ENCODE results near the gene NFRKB. TPM values are rescaled to one million over a fixed set of nuclear protein-coding genes. Genes with fewer than 3 reads are reported as not detected.

NFRKB gene
- polyA plus RNA-seq, 1 experiment: 12.7 TPM

DNA sequence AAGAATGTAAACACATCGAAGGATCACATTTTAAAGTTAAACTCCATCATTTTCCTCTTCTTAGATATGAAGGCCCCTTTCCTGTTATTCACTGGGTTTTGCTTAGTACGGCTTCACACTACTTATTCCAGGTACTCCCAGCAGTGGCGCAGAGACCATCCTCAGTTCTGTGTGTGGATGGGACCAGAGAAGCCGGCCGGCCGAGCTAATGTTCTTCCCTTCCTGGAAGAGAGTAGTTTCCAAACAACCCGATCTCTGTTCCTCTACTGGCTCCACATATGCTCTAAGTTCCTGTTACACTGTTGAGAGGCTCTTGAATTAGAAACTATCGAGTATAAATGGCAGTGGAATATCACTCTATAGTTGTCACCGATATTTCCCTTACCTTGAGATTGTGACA is 684 bp upstream of the NFRKB start:
- ChIA-PET CTCF (interaction anchor here (6.0 kb wide), 1 partner anchor 235 kb away, joined by 32 read pairs; no protein-coding TSS in a partner anchor), POLR2A (interaction anchor here (0.8 kb wide), 1 partner anchor 34 kb away, joined by 5 read pairs; no protein-coding TSS in a partner anchor)

DNA sequence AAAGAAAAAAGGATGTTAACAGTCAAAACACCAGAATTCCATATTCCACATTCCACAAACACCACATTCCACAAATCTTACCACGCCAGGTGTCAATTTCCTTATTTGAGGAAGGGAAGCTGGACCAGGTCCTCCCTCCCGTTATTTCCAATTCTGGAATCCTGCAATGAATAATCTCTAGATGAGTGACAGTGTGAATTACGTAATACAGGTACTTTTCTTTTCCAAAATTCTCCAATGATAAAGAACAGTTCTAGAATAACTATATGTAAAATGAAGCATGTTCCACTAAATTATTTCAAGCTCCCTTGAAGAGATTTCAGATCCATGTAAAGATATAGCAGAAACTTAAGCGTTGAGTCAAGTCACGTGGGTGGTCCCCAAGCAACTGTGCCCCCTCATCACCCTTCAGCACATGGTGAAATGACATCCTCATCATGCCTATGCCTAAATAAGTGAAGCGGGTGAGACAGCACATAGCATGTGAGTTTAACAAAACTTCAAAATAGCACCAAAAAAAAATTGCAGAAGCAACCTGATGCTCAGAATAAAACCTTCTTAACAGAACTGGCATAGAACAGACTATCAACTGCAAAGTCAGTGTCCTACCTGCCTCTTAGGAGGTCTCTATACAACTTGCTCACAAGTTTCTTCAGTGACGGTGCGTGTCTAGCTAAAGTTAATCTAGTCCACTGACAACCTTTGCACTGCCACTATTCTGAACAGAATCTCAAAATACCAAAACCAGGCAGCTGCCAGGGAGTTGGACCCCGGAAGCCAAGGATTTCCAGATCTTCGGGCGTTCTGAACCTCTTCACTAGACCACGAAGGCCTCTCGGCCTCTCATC is 876 bp downstream of the NFRKB start:
- H3K27me3 ChIP-seq (ENCODE audit: control insufficient read depth, insufficient read depth, low read length): no peaks in the 10 kb centered on the region
- H3K27ac ChIP-seq (ENCODE audit: low read depth, low read length): no peak overlapping the region
- peak overlapping the region; percentile 68 for H3K4me3 ChIP-seq (ENCODE audit: low read depth, low read length)
- no peaks in the 10 kb centered on the region; the same call in 1 of the 2 replicates for H3K9me3 ChIP-seq (ENCODE audit: control insufficient read depth, insufficient read depth, low read length)
- DNase-seq (ENCODE audit: low read depth, low spot score): no peak
- TF ChIP-seq, protein P1, sequence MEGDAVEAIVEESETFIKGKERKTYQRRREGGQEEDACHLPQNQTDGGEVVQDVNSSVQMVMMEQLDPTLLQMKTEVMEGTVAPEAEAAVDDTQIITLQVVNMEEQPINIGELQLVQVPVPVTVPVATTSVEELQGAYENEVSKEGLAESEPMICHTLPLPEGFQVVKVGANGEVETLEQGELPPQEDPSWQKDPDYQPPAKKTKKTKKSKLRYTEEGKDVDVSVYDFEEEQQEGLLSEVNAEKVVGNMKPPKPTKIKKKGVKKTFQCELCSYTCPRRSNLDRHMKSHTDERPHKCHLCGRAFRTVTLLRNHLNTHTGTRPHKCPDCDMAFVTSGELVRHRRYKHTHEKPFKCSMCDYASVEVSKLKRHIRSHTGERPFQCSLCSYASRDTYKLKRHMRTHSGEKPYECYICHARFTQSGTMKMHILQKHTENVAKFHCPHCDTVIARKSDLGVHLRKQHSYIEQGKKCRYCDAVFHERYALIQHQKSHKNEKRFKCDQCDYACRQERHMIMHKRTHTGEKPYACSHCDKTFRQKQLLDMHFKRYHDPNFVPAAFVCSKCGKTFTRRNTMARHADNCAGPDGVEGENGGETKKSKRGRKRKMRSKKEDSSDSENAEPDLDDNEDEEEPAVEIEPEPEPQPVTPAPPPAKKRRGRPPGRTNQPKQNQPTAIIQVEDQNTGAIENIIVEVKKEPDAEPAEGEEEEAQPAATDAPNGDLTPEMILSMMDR (IDR thresholded peaks at IDR 0.05; ENCODE audit: low read depth, low read length): no peak
- ChIA-PET POLR2A (no interaction called here), CTCF (interaction anchor here (6.0 kb wide), 1 partner anchor 237 kb away, joined by 32 read pairs; no protein-coding TSS in a partner anchor)

More for the DNA sequence above, 684 bp upstream of the NFRKB start:
- DNase-seq (ENCODE audit: low read depth, low spot score): no peak
- H3K4me3 ChIP-seq (ENCODE audit: low read depth, low read length): peak overlapping the region; percentile 68
- TF ChIP-seq, protein P1 (IDR thresholded peaks at IDR 0.05; ENCODE audit: low read depth, low read length): no peak
- H3K27me3 ChIP-seq (ENCODE audit: control insufficient read depth, insufficient read depth, low read length): no peaks in the 10 kb centered on the region
- no peaks in the 10 kb centered on the region; the same call in 1 of the 2 replicates for H3K9me3 ChIP-seq (ENCODE audit: control insufficient read depth, insufficient read depth, low read length)
- H3K27ac ChIP-seq (ENCODE audit: low read depth, low read length): no peak overlapping the region

DNA sequence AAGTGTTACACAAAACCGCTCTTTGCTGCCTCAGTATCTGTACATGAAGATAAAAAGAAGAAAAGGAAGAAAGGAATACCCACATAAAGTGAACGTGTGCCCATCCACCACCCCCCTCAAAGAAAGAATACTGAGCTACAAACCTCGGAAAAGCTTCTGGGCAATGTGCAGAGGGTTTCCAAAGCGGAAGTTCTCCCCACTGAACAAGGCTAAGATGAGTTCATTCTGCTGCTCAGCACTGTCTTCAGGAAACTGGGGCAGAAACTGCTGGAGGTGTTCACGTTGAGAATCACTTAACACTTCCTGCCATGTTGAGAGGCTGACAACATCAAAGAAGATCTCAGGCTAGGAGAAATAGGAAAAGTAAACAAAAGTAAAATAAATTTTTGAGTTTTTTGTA is 6.9 kb downstream of the NFRKB start:
- TF ChIP-seq, protein P1 (IDR thresholded peaks at IDR 0.05; ENCODE audit: low read depth, low read length): no peak
- POLR2A ChIA-PET: no interaction called here
- Histone ChIP-seq H3K4me3 (ENCODE audit: low read depth, low read length) (no peak overlapping the region), H3K9me3 (ENCODE audit: control insufficient read depth, insufficient read depth, low read length) (no peaks in the 10 kb centered on the region), H3K27ac (ENCODE audit: low read depth, low read length) (no peak overlapping the region), H3K27me3 (ENCODE audit: control insufficient read depth, insufficient read depth, low read length) (no peaks in the 10 kb centered on the region)
- no peak for DNase-seq (ENCODE audit: low read depth, low spot score)
- CTCF ChIA-PET: interaction anchor here (1.3 to 1.5 kb wide), 2 partner anchors 242 to 244 kb away, joined by 4 to 6 read pairs; no protein-coding TSS in a partner anchor

- Histone ChIP-seq H3K27ac (ENCODE audit: low read depth, low read length) (no peak overlapping the region), H3K9me3 (ENCODE audit: control insufficient read depth, insufficient read depth, low read length) (no peaks in the 10 kb centered on the region), H3K27me3 (ENCODE audit: control insufficient read depth, insufficient read depth, low read length) (no peaks in the 10 kb centered on the region), H3K4me3 (ENCODE audit: low read depth, low read length) (no peak overlapping the region)
- TF ChIP-seq, protein P1 (IDR thresholded peaks at IDR 0.05; ENCODE audit: low read depth, low read length): no peak
- ChIA-PET CTCF (no interaction called here), POLR2A (no interaction called here)
- DNase-seq (ENCODE audit: low read depth, low spot score): no peak
Measured at GRCh38 chr11:129885381-129885780, 10.0 kb downstream of the NFRKB start.

DNA sequence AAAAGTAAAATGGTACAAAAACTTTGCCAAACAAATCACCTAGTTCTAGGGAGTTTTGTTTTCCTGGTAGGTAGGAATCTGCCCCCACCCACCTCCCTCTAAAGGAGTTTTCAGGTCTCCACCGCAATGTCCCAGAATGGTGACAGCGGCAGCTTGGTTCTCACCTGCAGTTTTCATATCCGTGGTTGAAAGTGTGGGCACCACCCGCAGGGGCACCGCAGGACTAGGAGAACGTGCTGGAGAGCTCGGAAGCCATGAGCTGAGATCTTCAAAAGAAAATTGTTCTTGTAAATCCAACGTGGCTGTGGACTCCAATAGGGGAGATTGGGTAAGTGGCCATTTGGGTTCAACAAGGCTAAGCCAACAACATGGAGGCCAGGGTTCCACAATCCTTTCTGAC is 10.8 kb downstream of the NFRKB start:
- no peak for DNase-seq (ENCODE audit: low read depth, low spot score)
- TF ChIP-seq, protein P1 (IDR thresholded peaks at IDR 0.05; ENCODE audit: low read depth, low read length): no peak
- Histone ChIP-seq H3K9me3 (ENCODE audit: control insufficient read depth, insufficient read depth, low read length) (no peaks in the 10 kb centered on the region), H3K27me3 (ENCODE audit: control insufficient read depth, insufficient read depth, low read length) (no peaks in the 10 kb centered on the region), H3K4me3 (ENCODE audit: low read depth, low read length) (no peak overlapping the region), H3K27ac (ENCODE audit: low read depth, low read length) (no peak overlapping the region)
- ChIA-PET CTCF (interaction anchor here (1.4 kb wide), 1 partner anchor 117 kb away, joined by 3 read pairs; no protein-coding TSS in a partner anchor), POLR2A (no interaction called here)

Measured in AG04450 (cell line).